GM23338 (cell line): ENCODE data around the gene RHOBTB3. TPM values are rescaled to one million over a fixed set of nuclear protein-coding genes. Genes with fewer than 3 reads are reported as not detected.

Experiments used
- CREB1 ChIP-seq: fragments of 250-450 bp; sonication (Bioruptor Pico); IDR thresholded peaks from 2 replicates; pipeline ENCODE4 v1.5.0; 2020; ENCODE audit warnings: low read depth, mild to moderate bottlenecking, moderate library complexity
- CTCF ChIP-seq, 2 experiments: fragments of 200-600 bp in 1 of 2; sonication (generic) in 1 of 2; conservative IDR thresholded peaks; 2 replicates each; pipeline versions ENCODE4 v1.5.1 to v1.6.1; 2016 to 2017; ENCODE audit warnings: antibody characterized with exemption in 2 of 2, low read depth in 2 of 2, mild to moderate bottlenecking in 2 of 2, moderate library complexity in 1 of 2
- EZH2 ChIP-seq: fragments of 200-600 bp; sonication (generic); IDR thresholded peaks from one replicate; pipeline ENCODE4 v1.8.0; 2017; ENCODE audit warnings: antibody characterized with exemption, mild to moderate bottlenecking, low read depth; ENCODE audit not compliant: unreplicated experiment
- EZH2phosphoT487 ChIP-seq: fragments of 200-600 bp; sonication (generic); IDR thresholded peaks from one replicate; pipeline ENCODE4 v1.8.1; 2018; ENCODE audit warnings: antibody characterized with exemption; ENCODE audit not compliant: unreplicated experiment
- ZNF114 ChIP-seq: fragments of 250-450 bp; sonication (Bioruptor Pico); IDR thresholded peaks from 2 replicates; pipeline ENCODE4 v1.5.0; 2020; ENCODE audit warnings: mild to moderate bottlenecking, moderate library complexity
- ZNF331 ChIP-seq: fragments of 250-450 bp; sonication (Bioruptor Pico); IDR thresholded peaks from 2 replicates; pipeline ENCODE4 v1.5.0; 2020; ENCODE audit warnings: low read depth, mild to moderate bottlenecking, moderate library complexity
- polyA plus RNA-seq: library from polyadenylated mRNA; unstranded; fragments of >200 nt; fragmentation: Nextera tagmentation; extraction: Ambion mirVana; gene quantifications from 2 replicates; pipeline ENCODE4 v1.2.1, GENCODE V29; 2016
- total RNA-seq: library from RNA; depleted of rRNA; stranded (reverse); fragments of >200 nt; shearing (Covaris generic); gene quantifications from 2 replicates; pipeline ENCODE4 v1.2.3, GENCODE V29; 2014
- TF ChIP-seq, protein P1 (sequence below): fragments of 250-450 bp; sonication (Bioruptor Pico); IDR thresholded peaks from 2 replicates; pipeline ENCODE4 v1.5.0; 2020; ENCODE audit warnings: mild to moderate bottlenecking, moderate library complexity

RHOBTB3 gene
- total and polyA plus RNA-seq, 2 experiments from 2014 or later = 10.0 to 13.4 TPM

- TF ChIP-seq, protein P1, sequence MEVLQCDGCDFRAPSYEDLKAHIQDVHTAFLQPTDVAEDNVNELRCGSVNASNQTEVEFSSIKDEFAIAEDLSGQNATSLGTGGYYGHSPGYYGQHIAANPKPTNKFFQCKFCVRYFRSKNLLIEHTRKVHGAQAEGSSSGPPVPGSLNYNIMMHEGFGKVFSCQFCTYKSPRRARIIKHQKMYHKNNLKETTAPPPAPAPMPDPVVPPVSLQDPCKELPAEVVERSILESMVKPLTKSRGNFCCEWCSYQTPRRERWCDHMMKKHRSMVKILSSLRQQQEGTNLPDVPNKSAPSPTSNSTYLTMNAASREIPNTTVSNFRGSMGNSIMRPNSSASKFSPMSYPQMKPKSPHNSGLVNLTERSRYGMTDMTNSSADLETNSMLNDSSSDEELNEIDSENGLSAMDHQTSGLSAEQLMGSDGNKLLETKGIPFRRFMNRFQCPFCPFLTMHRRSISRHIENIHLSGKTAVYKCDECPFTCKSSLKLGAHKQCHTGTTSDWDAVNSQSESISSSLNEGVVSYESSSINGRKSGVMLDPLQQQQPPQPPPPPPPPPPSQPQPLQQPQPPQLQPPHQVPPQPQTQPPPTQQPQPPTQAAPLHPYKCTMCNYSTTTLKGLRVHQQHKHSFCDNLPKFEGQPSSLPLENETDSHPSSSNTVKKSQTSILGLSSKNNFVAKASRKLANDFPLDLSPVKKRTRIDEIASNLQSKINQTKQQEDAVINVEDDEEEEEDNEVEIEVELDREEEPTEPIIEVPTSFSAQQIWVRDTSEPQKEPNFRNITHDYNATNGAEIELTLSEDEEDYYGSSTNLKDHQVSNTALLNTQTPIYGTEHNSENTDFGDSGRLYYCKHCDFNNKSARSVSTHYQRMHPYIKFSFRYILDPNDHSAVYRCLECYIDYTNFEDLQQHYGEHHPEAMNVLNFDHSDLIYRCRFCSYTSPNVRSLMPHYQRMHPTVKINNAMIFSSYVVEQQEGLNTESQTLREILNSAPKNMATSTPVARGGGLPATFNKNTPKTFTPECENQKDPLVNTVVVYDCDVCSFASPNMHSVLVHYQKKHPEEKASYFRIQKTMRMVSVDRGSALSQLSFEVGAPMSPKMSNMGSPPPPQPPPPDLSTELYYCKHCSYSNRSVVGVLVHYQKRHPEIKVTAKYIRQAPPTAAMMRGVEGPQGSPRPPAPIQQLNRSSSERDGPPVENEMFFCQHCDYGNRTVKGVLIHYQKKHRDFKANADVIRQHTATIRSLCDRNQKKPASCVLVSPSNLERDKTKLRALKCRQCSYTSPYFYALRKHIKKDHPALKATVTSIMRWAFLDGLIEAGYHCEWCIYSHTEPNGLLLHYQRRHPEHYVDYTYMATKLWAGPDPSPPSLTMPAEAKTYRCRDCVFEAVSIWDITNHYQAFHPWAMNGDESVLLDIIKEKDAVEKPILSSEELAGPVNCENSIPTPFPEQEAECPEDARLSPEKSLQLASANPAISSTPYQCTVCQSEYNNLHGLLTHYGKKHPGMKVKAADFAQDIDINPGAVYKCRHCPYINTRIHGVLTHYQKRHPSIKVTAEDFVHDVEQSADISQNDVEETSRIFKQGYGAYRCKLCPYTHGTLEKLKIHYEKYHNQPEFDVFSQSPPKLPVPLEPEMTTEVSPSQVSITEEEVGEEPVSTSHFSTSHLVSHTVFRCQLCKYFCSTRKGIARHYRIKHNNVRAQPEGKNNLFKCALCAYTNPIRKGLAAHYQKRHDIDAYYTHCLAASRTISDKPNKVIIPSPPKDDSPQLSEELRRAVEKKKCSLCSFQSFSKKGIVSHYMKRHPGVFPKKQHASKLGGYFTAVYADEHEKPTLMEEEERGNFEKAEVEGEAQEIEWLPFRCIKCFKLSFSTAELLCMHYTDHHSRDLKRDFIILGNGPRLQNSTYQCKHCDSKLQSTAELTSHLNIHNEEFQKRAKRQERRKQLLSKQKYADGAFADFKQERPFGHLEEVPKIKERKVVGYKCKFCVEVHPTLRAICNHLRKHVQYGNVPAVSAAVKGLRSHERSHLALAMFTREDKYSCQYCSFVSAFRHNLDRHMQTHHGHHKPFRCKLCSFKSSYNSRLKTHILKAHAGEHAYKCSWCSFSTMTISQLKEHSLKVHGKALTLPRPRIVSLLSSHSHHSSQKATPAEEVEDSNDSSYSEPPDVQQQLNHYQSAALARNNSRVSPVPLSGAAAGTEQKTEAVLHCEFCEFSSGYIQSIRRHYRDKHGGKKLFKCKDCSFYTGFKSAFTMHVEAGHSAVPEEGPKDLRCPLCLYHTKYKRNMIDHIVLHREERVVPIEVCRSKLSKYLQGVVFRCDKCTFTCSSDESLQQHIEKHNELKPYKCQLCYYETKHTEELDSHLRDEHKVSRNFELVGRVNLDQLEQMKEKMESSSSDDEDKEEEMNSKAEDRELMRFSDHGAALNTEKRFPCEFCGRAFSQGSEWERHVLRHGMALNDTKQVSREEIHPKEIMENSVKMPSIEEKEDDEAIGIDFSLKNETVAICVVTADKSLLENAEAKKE (CRISPR knock-in tag) = no peak
- TF ChIP-seq ZNF114 (CRISPR knock-in tag) (no peak), CTCF (conservative IDR thresholded peaks at IDR 0.05; ENCODE audit: low read depth in 2 of 2) (no peak), EZH2phosphoT487 (no peak), CREB1 (CRISPR knock-in tag) (no peak), EZH2 (no peak), ZNF331 (no peak)
Observed at GRCh38 chr5:95746722-95747679, 15.9 kb downstream of the RHOBTB3 start (continued).
